Stomach smooth muscle (tissue), 2 donors: Measurements from ENCODE around the gene TOM1L2.

Source experiments
- H3K27ac ChIP-seq: one replicate; pipeline ENCODE4 v1.7.0; 2013; ENCODE audit warnings: mild to moderate bottlenecking, low read length, inconsistent platforms
- H3K27me3 ChIP-seq, 2 donors: one replicate each; pipeline ENCODE4 v1.7.0; 2013; ENCODE audit warnings: low read length in 2 of 2; ENCODE audit not compliant: insufficient read depth in 2 of 2, control insufficient read depth in 1 of 2
- H3K36me3 ChIP-seq, 2 donors: one replicate each; pipeline ENCODE4 v1.7.0; 2013; ENCODE audit warnings: low read length in 2 of 2; ENCODE audit not compliant: control insufficient read depth in 2 of 2, insufficient read depth in 2 of 2
- H3K4me1 ChIP-seq: one replicate; pipeline ENCODE4 v1.7.0; 2013; ENCODE audit warnings: low read length; ENCODE audit not compliant: control insufficient read depth, insufficient read depth
- H3K4me3 ChIP-seq, 2 donors: one replicate each; pipeline ENCODE4 v1.7.0; 2013; ENCODE audit warnings: low read length in 2 of 2
- H3K9ac ChIP-seq, 2 donors: one replicate each; pipeline ENCODE4 v1.7.0; 2013; ENCODE audit warnings: low read length in 2 of 2, mild to moderate bottlenecking in 1 of 2
- H3K9me3 ChIP-seq, 2 donors: one replicate each; pipeline ENCODE4 v1.7.0; 2013; ENCODE audit warnings: low read length in 2 of 2; ENCODE audit not compliant: control insufficient read depth in 2 of 2
- donor health status: healthy.
- donor health status: Pancreatic carcinoma.

The TOM1L2 gene

DNA sequence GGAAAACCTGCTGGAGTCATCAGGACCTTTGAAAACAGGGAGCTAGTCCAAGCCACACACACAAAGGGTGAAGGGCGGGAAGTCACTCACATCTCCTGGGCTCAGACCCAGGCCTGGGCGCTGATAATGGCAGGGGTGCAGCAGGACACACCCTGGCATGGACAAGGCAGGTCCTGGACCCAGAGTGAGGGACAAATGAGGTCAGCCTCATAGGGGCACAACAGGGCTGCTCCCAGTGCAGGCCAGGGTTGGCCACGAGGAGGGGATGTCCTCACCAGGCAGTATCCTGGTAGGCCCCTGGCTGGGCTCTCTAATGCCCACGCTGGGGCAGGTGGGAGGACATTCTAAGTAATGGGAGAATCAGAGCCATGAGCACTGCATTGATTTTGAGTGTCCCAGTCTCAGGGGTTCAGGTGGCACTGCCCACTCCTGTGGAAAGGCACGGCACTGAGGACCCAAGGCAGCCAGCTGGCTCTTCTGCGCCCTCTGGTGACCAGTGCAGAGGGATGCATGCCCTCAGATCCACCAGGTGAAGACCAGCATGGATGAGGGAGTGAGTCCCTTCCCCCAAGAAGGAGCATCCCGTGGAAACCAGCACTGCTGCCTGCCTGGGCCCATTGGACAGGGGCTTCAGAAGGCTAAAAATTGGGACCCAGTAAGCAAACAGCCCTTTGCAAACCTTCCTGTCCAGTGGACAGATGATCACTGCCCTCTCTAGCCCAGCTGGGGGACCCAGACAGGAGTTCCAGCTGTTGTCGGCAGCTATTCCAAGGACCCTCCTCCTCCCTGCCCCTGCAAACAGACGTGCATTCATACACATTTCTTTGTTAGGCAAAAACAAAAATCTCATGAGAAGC, 112.1 kb downstream of the TOM1L2 start:
- H3K27me3 ChIP-seq: no peaks in the 10 kb centered on the region
- peaks cover 14% of the 10 kb centered on the region for H3K4me1 ChIP-seq
- no peak overlapping the region for H3K4me3 ChIP-seq
- H3K9me3 ChIP-seq: no peaks in the 10 kb centered on the region
- no peak overlapping the region for H3K27ac ChIP-seq
- H3K9ac ChIP-seq: no peak overlapping the region
- H3K36me3 ChIP-seq: peaks cover 0 to 10% of the 10 kb centered on the region in 2 donors

GRCh38 chr17:17857496-17857895, 114.7 kb downstream of the TOM1L2 start:
- H3K4me3 ChIP-seq: no peak overlapping the region
- H3K36me3 ChIP-seq: peaks cover 0 to 10% of the 10 kb centered on the region in 2 donors
- H3K9me3 ChIP-seq: no peaks in the 10 kb centered on the region
- no peak overlapping the region for H3K27ac ChIP-seq
- H3K4me1 ChIP-seq: peaks cover 15% of the 10 kb centered on the region
- H3K9ac ChIP-seq: no peak overlapping the region
- no peaks in the 10 kb centered on the region for H3K27me3 ChIP-seq

DNA sequence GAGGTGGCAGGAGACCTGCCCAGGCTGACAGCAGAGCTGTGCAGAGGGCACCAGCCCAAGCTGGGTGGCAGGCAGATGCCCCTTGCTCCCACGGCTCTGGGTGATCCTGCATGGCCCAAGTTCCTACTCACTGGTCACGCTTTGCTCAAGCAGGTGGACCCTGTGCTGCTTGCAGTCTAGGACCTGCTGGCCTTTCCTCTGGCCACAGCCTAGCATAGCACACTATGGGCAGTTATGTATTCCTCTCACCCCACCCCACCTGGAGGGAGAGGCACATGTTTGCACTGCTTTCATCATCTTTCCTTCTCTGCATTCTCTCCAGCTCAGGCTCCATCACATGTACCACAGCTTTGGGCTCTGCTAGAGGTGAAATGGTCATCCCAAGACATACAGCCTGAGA, 115.8 kb downstream of the TOM1L2 start:
- Histone ChIP-seq H3K9ac (no peak overlapping the region), H3K27ac (no peak overlapping the region), H3K4me3 (no peak overlapping the region), H3K27me3 (no peaks in the 10 kb centered on the region), H3K4me1 (peaks cover 15% of the 10 kb centered on the region), H3K36me3 (peaks cover 0 to 10% of the 10 kb centered on the region in 2 donors), H3K9me3 (no peaks in the 10 kb centered on the region)

DNA sequence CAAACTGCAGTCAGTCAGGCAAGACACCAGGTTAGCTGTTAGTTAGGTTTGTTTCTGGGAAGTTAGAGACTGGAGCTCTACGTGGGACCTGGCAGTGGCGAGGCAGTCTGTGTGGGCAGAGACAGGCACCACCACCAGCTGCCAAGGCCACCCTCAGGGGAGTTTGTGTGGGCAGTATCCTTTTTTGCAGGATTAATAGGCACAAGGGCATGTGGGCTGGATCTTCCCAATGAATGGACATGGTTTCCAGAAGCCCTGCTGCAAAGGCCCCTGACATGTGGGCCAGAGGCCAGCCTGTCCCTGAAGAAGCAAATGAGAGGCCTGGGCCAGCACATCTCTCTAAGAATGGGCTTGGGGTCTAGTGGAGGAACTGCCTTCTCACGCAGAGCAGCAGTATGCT, 116.2 kb downstream of the TOM1L2 start:
- Histone ChIP-seq H3K36me3 (peaks cover 0 to 8% of the 10 kb centered on the region in 2 donors), H3K27ac (no peak overlapping the region), H3K4me3 (no peak overlapping the region), H3K4me1 (peaks cover 15% of the 10 kb centered on the region), H3K9me3 (no peaks in the 10 kb centered on the region), H3K27me3 (no peaks in the 10 kb centered on the region), H3K9ac (no peak overlapping the region)

DNA sequence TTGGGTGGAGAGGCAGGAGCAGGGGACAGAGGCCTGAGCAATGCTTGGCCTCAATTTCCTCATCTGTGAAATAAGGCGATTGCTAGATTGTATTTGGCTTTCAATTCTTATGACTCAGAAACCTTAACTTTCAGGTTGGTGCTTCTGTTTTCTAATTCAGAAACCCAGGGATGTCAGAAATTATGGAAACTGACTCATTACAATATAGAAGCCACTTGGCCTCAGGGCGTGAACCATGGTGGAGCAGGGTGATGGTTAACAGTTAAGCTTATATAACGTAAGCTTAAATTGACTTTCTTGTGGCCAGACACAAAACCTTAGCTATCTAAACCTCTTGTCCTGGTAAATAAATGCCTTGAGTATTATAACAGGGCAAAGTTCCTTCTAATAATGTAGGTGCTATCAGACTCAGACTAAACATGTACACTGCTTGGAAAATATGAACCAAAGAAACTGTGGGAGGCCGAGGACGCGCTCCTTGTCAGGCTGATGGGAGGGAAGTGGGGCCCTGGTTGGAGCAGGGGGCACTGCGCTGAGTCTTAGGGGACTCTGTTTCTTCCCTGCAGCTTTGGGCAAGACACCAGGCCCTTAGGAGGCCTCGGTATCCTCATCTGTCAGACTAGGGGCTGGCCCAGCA, 118.3 kb downstream of the TOM1L2 start:
- Histone ChIP-seq H3K4me1 (peaks cover 22% of the 10 kb centered on the region), H3K27ac (no peak overlapping the region), H3K4me3 (no peak overlapping the region), H3K9me3 (no peaks in the 10 kb centered on the region), H3K9ac (no peak overlapping the region), H3K36me3 (peaks cover 0 to 6% of the 10 kb centered on the region in 2 donors), H3K27me3 (no peaks in the 10 kb centered on the region)

- no peak overlapping the region for H3K4me3 ChIP-seq
- no peak overlapping the region for H3K9ac ChIP-seq
- no peaks in the 10 kb centered on the region for H3K27me3 ChIP-seq
- H3K9me3 ChIP-seq: no peaks in the 10 kb centered on the region
- H3K4me1 ChIP-seq: peaks cover 32% of the 10 kb centered on the region
- no peak overlapping the region for H3K27ac ChIP-seq
- H3K36me3 ChIP-seq: peaks cover 0 to 6% of the 10 kb centered on the region in 2 donors
Observed at GRCh38 chr17:17852930-17853329, 119.3 kb downstream of the TOM1L2 start.

GRCh38 chr17:17851103-17852002, 120.8 kb downstream of the TOM1L2 start:
- no peak overlapping the region for H3K4me3 ChIP-seq
- H3K36me3 ChIP-seq: peaks cover 0 to 6% of the 10 kb centered on the region in 2 donors
- no peaks in the 10 kb centered on the region for H3K27me3 ChIP-seq
- H3K4me1 ChIP-seq: peaks cover 32% of the 10 kb centered on the region
- H3K9me3 ChIP-seq: no peaks in the 10 kb centered on the region
- H3K9ac ChIP-seq: no peak overlapping the region
- H3K27ac ChIP-seq: no peak overlapping the region

DNA sequence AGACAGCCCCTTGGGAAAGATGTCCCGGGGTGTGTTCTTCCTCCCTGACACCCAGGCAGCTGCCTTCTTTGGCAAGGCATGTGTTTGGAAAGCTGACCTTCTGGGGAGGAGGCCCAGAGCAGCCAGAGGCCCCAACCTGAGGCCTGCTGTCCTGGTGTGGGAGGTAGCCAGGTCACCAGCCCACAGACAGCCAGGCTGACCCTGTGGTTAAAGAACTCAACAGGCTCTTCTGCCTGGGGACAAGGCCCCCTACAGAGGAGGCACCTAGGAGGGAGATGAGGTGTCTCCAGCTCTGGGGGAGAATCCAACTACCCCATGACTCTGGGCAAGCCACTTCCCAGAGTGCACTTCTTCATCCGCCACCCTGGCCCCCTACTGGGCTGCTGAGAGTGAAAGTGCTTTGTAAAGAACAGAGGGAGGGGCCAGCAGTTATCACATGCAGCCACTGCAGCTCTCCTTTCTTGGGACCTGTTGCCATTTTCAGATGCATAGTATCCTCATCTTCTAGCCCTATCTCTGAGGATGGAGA, 122.3 kb downstream of the TOM1L2 start:
- Histone ChIP-seq H3K27me3 (no peaks in the 10 kb centered on the region), H3K36me3 (peaks cover 0 to 9% of the 10 kb centered on the region in 2 donors), H3K27ac (peak overlapping the region; percentile 58), H3K9me3 (no peaks in the 10 kb centered on the region), H3K4me3 (no peak overlapping the region), H3K9ac (peak overlapping the region; percentile 21 to 43), H3K4me1 (peaks cover 22% of the 10 kb centered on the region)

DNA sequence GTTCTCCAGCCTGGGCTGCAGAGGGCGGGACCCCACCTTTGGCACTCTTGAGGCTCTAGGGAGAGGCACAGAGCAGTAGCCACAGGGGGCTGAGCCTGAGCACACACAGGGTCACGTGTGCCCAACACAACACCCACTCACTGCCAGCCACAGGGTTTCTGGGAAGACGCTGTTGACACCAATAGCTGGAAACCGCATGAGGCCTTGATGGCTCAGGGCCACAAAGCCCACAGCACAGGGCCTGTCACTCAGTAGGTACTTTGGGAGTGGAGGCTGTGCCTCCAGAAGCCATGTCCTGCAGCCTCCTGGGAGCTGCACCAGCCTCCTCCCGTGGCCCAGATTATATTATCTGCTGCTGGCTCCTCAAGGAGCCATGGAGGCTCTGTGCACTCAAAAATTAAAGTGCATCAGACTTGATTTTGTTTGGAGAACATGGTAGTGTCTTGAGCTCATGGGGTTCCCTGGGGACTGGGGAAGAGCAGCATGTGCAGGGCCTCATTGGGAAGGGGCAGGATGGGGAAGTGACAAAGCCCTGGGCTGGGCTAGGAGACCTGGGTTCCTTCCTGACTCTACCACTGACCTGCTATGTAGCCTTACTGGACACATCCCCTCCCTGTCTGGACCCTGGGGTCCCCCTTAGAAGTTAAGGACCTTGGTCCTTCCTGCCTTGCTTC, 122.9 kb downstream of the TOM1L2 start:
- H3K4me1 ChIP-seq: peaks cover 22% of the 10 kb centered on the region

More for the DNA sequence above, 122.9 kb downstream of the TOM1L2 start:
- H3K27ac ChIP-seq: peak overlapping the region; percentile 58
- H3K9ac ChIP-seq: peak overlapping the region; percentile 21 to 43
- no peaks in the 10 kb centered on the region for H3K9me3 ChIP-seq
- H3K4me3 ChIP-seq: no peak overlapping the region
- H3K27me3 ChIP-seq: no peaks in the 10 kb centered on the region
- peaks cover 0 to 9% of the 10 kb centered on the region in 2 donors for H3K36me3 ChIP-seq
